Astrocyte of the cerebellum (primary cell): ENCODE measurements around the gene GNRHR.
A peak's percentile ranks its signal among the peaks of the same experiment; 100 is the strongest.

Experiments used
- DNase-seq: peaks from one replicate; pipeline ENCODE4 v3.0.0-alpha.2; 2011; ENCODE audit warnings: low read depth
- H3K4me3 ChIP-seq: 2 replicates; pipeline ENCODE4 v1.5.1; 2011; ENCODE audit warnings: mild to moderate bottlenecking, low read depth, low read length, moderate library complexity
- in situ Hi-C: cut with HindIII; loops from 2 replicates; pipeline ENCODE4 v1.10.0; 2017; ENCODE audit warnings: low sequenced_read_pairs
- TF ChIP-seq, protein P1 (sequence below): IDR thresholded peaks from 2 replicates; pipeline ENCODE4 v1.5.1; 2012; ENCODE audit warnings: low read length, low read depth, moderate library complexity, mild to moderate bottlenecking; ENCODE audit errors: missing control alignments

Gene GNRHR

DNA sequence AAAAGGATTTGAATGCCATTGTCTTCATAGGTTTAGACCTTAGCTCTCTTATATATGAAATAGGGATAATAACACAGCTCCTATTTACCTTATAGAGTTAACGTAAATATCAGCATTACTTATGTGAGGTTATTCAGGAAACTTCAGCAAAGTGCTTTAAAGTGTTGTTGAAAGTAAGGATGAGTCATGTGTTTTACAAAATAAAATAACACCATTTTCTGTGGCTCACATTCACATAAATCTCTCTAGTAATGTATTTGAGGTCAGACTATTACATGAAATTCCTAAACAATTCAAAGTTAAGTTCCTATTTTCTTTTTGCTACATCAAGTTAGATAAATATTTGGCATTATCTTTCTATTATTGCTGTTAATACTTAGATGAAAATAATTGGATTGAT is 2.9 kb downstream of the GNRHR start:
- no peak overlapping the region for H3K4me3 ChIP-seq
- TF ChIP-seq, protein P1, sequence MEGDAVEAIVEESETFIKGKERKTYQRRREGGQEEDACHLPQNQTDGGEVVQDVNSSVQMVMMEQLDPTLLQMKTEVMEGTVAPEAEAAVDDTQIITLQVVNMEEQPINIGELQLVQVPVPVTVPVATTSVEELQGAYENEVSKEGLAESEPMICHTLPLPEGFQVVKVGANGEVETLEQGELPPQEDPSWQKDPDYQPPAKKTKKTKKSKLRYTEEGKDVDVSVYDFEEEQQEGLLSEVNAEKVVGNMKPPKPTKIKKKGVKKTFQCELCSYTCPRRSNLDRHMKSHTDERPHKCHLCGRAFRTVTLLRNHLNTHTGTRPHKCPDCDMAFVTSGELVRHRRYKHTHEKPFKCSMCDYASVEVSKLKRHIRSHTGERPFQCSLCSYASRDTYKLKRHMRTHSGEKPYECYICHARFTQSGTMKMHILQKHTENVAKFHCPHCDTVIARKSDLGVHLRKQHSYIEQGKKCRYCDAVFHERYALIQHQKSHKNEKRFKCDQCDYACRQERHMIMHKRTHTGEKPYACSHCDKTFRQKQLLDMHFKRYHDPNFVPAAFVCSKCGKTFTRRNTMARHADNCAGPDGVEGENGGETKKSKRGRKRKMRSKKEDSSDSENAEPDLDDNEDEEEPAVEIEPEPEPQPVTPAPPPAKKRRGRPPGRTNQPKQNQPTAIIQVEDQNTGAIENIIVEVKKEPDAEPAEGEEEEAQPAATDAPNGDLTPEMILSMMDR, result no peak
- in situ Hi-C loops, result no loop called here
- DNase-seq, result no peak

DNA sequence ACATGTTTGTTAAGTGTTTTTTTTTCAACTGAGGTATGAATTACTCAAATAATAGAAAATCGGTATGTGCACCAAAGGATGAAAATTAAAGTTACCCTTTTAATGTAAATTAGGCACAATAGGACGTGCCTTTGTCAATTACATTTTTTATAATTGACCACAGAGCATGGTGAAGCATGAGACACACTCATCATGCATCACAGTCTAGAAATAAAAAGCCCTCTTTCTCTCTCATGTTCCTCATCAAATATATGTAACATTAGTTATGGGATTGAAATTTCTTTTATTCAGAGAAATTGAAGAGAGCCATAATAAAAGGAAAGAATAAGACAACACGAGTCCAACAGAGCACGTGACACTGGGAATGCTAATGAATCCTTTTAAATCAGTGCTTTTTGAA is 3.5 kb downstream of the GNRHR start:
- TF ChIP-seq, protein P1, result no peak
- DNase-seq, result no peak
- in situ Hi-C loops, result no loop called here
- no peak overlapping the region for H3K4me3 ChIP-seq

DNA sequence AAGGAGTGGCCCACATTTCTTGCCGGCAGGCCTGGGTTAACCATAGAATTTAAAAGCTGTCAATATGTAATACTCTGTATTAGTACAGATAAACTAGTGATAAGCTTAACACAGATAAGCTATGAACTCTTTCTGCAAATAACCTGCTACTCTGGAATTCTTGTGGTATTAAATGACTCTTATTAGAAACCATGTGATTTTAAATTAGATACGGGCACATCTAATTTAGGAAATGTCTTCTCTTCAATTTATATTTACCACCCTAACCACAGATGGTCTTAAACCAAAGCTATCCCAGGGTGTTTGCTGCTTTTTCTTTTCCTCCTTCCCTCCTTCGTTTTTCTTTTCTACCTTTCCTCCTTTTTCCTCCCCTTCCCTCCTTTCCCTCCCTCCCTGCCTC is 4.9 kb downstream of the GNRHR start:
- TF ChIP-seq, protein P1, result no peak
- H3K4me3 ChIP-seq, result no peak overlapping the region
- in situ Hi-C loops, result no loop called here
- no peak for DNase-seq

DNA sequence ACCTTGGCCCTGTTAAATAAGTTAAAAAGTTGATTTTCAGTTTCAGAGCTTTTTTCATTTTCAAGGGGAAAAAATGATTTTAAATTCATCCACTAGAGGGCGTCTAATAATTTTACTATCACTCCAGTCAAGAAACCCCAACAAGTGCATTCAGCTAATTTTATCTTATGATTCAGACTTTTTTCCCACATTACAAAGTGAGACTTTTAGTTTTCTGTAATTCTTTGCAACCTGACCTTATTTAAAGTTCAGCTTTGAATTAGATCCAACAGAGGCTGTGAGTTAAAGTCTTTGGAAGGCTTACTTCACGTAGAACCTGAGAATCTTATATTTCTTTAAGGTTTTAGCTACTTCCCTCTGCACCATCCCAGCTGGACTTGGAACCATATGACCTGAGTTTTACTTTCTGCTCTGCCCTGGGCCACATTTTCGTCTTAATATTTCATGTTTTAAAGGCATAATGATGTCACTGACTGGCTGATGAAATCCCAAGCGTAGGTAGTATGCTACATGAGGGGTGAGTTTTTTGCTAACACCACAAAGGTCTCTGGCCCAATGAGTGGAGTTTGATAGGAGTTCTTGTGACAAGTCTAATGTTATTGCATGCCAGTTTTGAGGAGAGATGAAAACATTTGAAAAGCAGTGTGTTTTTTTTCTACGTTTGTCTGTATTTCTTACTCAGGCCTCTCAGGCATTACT is 7.2 kb downstream of the GNRHR start:
- no peak overlapping the region for H3K4me3 ChIP-seq
- in situ Hi-C loops, result no loop called here
- TF ChIP-seq, protein P1, result peak; percentile 32
- peak; percentile 36 for DNase-seq

DNA sequence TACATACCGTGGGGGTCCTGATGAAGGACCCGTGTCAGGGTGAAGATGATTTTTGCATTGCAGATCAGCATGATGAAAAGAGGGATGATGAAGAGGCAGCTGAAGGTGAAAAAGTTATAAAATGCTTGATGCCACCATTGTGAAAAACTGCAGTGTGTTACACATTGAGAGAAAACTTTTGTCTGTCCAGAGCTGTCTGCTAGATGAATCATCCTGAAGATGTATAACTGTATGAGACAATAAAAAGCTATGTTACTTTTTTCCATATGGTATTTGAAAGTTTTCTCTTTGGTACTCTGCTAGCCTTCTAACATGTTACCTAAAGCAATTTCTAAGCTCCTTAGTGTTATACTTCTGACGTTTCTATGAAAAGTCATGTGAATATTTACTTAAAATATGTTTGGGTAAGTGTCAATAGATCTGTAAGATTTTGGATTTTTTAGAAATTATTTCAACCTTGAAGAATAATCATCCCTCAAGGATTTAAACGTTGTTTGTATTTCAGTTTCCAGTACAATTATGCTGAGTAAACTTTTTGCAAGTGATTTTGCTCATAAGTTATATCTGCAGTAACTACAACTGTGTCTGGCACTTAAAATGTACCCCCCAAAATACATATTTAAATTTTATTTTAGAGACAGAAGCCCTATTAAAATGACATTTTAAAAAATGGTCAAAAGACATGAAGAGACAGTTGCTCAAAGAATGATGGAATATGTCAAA is 9.5 kb downstream of the GNRHR start:
- in situ Hi-C loops, result no loop called here
- H3K4me3 ChIP-seq, result no peak overlapping the region
- TF ChIP-seq, protein P1, result no peak
- DNase-seq, result no peak

DNA sequence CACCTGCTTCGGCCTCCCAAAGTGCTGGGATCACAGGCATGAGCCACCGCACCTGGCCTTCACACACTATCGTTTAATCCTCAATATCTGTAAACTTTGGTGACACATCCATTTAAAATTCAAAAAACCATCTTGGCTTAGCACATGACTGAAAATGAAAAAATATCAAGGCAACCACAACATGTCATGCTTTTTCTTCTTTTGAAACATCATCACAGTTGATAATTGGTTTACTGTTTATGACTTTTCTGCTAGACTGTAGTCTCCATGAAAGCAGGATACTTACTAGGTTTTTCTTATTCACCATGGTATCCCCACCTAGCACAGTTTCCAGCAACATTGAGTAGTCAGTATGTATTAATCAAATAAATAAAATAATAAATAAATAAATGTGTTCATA is 11.0 kb downstream of the GNRHR start:
- TF ChIP-seq, protein P1, result no peak
- in situ Hi-C loops, result no loop called here
- no peak overlapping the region for H3K4me3 ChIP-seq
- DNase-seq, result no peak
